Upper lobe of left lung (tissue), 4 donors: Measurements from ENCODE around the gene ACBD6.

Source experiments
- EP300 ChIP-seq, 4 donors: sonication (generic); formaldehyde crosslinking; IDR thresholded peaks; one replicate each; pipeline ENCODE4 v1.5.1; 2017; ENCODE audit warnings: antibody characterized with exemption in 4 of 4, control low read depth in 2 of 4
- POLR2A ChIP-seq, 4 donors: fragments of 450-650 bp; IDR thresholded peaks; one replicate each; pipeline ENCODE4 v1.5.1; 2016 to 2017; ENCODE audit warnings: antibody characterized with exemption in 4 of 4, mild to moderate bottlenecking in 2 of 4
- POLR2AphosphoS5 ChIP-seq, 2 donors: sonication (generic); formaldehyde crosslinking; IDR thresholded peaks; one replicate each; pipeline ENCODE4 v1.5.1; 2017; ENCODE audit warnings: antibody characterized with exemption in 2 of 2
- TF ChIP-seq, protein P1 (sequence below), 6 experiments: fragments of 450-650 bp in 4 of 6; fragments of 200-600 bp in 2 of 6; sonication (generic) in 2 of 6; IDR thresholded peaks; one replicate each; pipeline ENCODE4 v1.5.1; 2016 to 2019; ENCODE audit warnings: antibody characterized with exemption in 6 of 6

DNA sequence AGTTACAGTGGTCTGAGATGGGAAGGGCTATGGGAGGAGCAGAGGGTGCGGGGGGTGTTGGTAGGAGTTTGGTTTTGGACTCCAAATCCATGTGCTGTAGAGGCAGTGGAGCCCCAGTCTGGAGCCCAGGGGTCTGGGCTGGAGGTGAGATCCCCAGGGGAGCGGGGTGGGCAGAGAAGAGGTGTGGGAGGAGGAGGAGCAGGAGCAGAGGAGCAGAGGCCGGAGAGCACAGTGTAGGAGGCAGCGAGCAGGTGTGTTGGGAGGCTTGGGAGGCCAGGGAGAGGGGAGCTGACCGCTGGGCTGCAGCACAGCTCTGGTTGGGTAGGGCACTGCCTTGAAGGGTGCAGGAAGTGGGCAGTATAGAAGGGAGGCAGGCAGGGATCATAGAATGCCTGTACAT is 243.4 kb downstream of the ACBD6 start:
- no peak for TF ChIP-seq POLR2AphosphoS5 (IDR thresholded peaks at IDR 0.05)
- TF ChIP-seq, protein P1, sequence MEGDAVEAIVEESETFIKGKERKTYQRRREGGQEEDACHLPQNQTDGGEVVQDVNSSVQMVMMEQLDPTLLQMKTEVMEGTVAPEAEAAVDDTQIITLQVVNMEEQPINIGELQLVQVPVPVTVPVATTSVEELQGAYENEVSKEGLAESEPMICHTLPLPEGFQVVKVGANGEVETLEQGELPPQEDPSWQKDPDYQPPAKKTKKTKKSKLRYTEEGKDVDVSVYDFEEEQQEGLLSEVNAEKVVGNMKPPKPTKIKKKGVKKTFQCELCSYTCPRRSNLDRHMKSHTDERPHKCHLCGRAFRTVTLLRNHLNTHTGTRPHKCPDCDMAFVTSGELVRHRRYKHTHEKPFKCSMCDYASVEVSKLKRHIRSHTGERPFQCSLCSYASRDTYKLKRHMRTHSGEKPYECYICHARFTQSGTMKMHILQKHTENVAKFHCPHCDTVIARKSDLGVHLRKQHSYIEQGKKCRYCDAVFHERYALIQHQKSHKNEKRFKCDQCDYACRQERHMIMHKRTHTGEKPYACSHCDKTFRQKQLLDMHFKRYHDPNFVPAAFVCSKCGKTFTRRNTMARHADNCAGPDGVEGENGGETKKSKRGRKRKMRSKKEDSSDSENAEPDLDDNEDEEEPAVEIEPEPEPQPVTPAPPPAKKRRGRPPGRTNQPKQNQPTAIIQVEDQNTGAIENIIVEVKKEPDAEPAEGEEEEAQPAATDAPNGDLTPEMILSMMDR (IDR thresholded peaks at IDR 0.05) = no peak
- TF ChIP-seq EP300 (IDR thresholded peaks at IDR 0.05) = no peak
- TF ChIP-seq POLR2A (IDR thresholded peaks at IDR 0.05) = no peak
